ENCODE data around the gene NCS1. TPM values are rescaled to one million over a fixed set of nuclear protein-coding genes. Genes with fewer than 3 reads are reported as not detected.

Gene NCS1
- total RNA-seq, 1 experiment from 2014 or later = 18.2 TPM

DNA sequence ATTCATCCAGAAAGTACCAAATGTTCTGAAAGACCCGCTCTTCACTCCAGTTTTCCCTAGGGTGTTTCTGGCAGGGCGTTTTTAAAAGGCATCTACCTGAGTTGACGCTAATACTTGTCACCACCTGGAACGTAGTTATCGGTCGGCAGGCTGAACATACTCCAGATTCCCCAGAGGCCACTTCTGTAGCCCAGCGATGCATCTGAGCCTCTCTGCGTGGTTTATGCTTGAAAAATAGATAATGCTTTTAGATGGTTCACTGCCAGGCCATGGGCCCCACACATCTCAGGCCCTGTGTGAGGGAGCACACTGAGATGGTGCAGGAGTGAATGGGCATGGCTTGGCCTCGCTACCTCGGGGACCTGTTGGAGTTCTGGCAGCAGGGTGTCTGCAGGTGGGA is 33.0 kb upstream of the NCS1 start:
- H3K4me1 ChIP-seq = peaks cover 1% of the 10 kb centered on the region
- ChIA-PET POLR2A (no interaction called here), CTCF (no interaction called here)
- Mint-ChIP-seq H3K27ac (ENCODE audit: unreplicated experiment) (no peak overlapping the region), H3K4me3 (ENCODE audit: unreplicated experiment) (no peak overlapping the region), H3K36me3 (ENCODE audit: insufficient read depth, unreplicated experiment) (peaks cover 6% of the 10 kb centered on the region), H3K27me3 (ENCODE audit: insufficient read depth, unreplicated experiment) (no peaks in the 10 kb centered on the region), H3K9me3 (ENCODE audit: unreplicated experiment) (no peaks in the 10 kb centered on the region), H3K4me1 (ENCODE audit: low read depth, unreplicated experiment) (no peaks in the 10 kb centered on the region)
- BruUV-seq (replicated peaks) = no TSS peak
- intact Hi-C loops (cut with micrococcal nuclease; ENCODE audit: unreplicated experiment) = no loop called here
- no peaks in the 10 kb centered on the region for H3K27me3 ChIP-seq (replicated peaks; ENCODE audit: control insufficient read depth, insufficient read depth, low read length)
- no peak overlapping the region for H3K4me3 ChIP-seq (ENCODE audit: low read depth, low read length)
- no peak for DNase-seq
- TF ChIP-seq, protein P1, sequence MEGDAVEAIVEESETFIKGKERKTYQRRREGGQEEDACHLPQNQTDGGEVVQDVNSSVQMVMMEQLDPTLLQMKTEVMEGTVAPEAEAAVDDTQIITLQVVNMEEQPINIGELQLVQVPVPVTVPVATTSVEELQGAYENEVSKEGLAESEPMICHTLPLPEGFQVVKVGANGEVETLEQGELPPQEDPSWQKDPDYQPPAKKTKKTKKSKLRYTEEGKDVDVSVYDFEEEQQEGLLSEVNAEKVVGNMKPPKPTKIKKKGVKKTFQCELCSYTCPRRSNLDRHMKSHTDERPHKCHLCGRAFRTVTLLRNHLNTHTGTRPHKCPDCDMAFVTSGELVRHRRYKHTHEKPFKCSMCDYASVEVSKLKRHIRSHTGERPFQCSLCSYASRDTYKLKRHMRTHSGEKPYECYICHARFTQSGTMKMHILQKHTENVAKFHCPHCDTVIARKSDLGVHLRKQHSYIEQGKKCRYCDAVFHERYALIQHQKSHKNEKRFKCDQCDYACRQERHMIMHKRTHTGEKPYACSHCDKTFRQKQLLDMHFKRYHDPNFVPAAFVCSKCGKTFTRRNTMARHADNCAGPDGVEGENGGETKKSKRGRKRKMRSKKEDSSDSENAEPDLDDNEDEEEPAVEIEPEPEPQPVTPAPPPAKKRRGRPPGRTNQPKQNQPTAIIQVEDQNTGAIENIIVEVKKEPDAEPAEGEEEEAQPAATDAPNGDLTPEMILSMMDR (IDR thresholded peaks at IDR 0.05; ENCODE audit: insufficient read depth in 1 of 2, low read depth in 1 of 2, low read length in 1 of 2, severe bottlenecking in 1 of 2, unreplicated experiment in 1 of 2) = no peak
- no peaks in the 10 kb centered on the region; the same call in 1 of the 2 replicates for H3K36me3 ChIP-seq (ENCODE audit: control insufficient read depth, insufficient read depth, low read length)
- no peaks in the 10 kb centered on the region for H3K9me3 ChIP-seq

DNA sequence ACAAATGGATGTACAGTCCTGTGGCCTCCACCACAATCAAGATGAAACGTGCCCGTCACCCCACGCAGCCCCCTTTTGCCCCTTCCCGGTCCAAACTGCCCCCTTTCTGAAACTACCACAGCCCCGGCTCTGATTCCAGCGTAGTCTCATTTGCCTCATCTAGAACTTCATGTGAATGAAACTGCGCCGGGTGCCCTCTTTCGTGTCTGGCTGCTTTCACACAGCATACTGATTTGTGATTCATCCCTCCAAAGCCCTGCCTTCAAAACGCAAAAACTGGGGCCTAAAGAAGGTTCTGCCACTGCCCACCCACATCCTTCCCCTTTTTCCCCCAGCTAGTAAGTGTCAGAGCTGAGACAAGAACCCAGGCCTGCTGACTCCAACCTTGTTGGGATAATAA is 31.5 kb upstream of the NCS1 start:
- ChIA-PET CTCF (no interaction called here), POLR2A (no interaction called here)
- H3K4me1 ChIP-seq = peaks cover 6% of the 10 kb centered on the region
- Mint-ChIP-seq H3K36me3 (ENCODE audit: insufficient read depth, unreplicated experiment) (peaks cover 6% of the 10 kb centered on the region), H3K9me3 (ENCODE audit: unreplicated experiment) (no peaks in the 10 kb centered on the region), H3K27me3 (ENCODE audit: insufficient read depth, unreplicated experiment) (no peaks in the 10 kb centered on the region), H3K4me1 (ENCODE audit: low read depth, unreplicated experiment) (no peaks in the 10 kb centered on the region), H3K27ac (ENCODE audit: unreplicated experiment) (no peak overlapping the region), H3K4me3 (ENCODE audit: unreplicated experiment) (no peak overlapping the region)
- no peaks in the 10 kb centered on the region; the same call in 1 of the 2 replicates for H3K36me3 ChIP-seq (ENCODE audit: control insufficient read depth, insufficient read depth, low read length)
- TF ChIP-seq, protein P1 (IDR thresholded peaks at IDR 0.05; ENCODE audit: insufficient read depth in 1 of 2, low read depth in 1 of 2, low read length in 1 of 2, severe bottlenecking in 1 of 2, unreplicated experiment in 1 of 2) = no peak
- no peaks in the 10 kb centered on the region for H3K9me3 ChIP-seq
- H3K4me3 ChIP-seq (ENCODE audit: low read depth, low read length) = no peak overlapping the region
- DNase-seq = no peak
- BruUV-seq (replicated peaks) = no TSS peak
- H3K27me3 ChIP-seq (replicated peaks; ENCODE audit: control insufficient read depth, insufficient read depth, low read length) = no peaks in the 10 kb centered on the region
- intact Hi-C loops (cut with micrococcal nuclease; ENCODE audit: unreplicated experiment) = no loop called here

DNA sequence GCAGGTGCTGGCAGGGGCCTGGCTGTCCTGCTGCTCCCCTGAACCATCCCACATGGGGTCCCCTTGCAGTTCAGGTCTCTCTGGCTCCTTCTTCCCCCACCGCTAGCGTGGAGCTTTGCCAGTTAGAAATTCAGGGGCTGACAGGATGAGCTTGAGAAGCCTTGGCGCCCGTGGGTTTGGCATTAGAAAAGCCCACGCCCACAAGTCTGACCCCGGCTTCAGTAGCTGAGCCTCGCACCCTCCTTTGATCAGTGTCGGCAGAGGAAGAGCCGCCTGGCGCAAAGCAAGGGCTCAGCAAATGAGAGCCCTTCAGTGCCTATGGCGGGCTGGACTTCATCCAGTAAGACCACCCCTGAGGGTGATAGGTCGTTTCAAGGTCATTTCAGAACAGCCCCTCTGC is 30.1 kb upstream of the NCS1 start:
- H3K4me1 ChIP-seq = peaks cover 6% of the 10 kb centered on the region
- no peaks in the 10 kb centered on the region for H3K36me3 ChIP-seq (ENCODE audit: control insufficient read depth, insufficient read depth, low read length)
- no peak for DNase-seq
- no peaks in the 10 kb centered on the region for H3K9me3 ChIP-seq
- POLR2A ChIA-PET = no interaction called here
- H3K27me3 Mint-ChIP-seq (ENCODE audit: insufficient read depth, unreplicated experiment) = no peaks in the 10 kb centered on the region
- no peak overlapping the region for H3K4me3 Mint-ChIP-seq (ENCODE audit: unreplicated experiment)
- TF ChIP-seq, protein P1 (IDR thresholded peaks at IDR 0.05; ENCODE audit: insufficient read depth in 1 of 2, low read depth in 1 of 2, low read length in 1 of 2, severe bottlenecking in 1 of 2, unreplicated experiment in 1 of 2) = no peak
- no peak overlapping the region for H3K4me3 ChIP-seq (ENCODE audit: low read depth, low read length)
- H3K4me1 Mint-ChIP-seq (ENCODE audit: low read depth, unreplicated experiment) = no peaks in the 10 kb centered on the region
- no peaks in the 10 kb centered on the region for H3K9me3 Mint-ChIP-seq (ENCODE audit: unreplicated experiment)
- no peak overlapping the region for H3K27ac Mint-ChIP-seq (ENCODE audit: unreplicated experiment)
- no peaks in the 10 kb centered on the region for H3K27me3 ChIP-seq (replicated peaks; ENCODE audit: control insufficient read depth, insufficient read depth, low read length)
- BruUV-seq (replicated peaks) = no TSS peak
- intact Hi-C loops (cut with micrococcal nuclease; ENCODE audit: unreplicated experiment) = no loop called here
- peaks cover 6% of the 10 kb centered on the region for H3K36me3 Mint-ChIP-seq (ENCODE audit: insufficient read depth, unreplicated experiment)
- CTCF ChIA-PET = interaction anchor here (0.5 kb wide), 1 partner anchor 319 kb away, joined by 3 read pairs; no protein-coding TSS in a partner anchor

Measured in Caco-2 (cell line).